Cardiac septum (tissue), 1 donor: ENCODE measurements around the gene SCTR. TPM values are rescaled to one million over a fixed set of nuclear protein-coding genes. Genes with fewer than 3 reads are reported as not detected.

Source experiments
- DNase-seq: peaks from one replicate; pipeline ENCODE4 v3.0.0-alpha.2; 2020; ENCODE audit warnings: low spot score
- intact Hi-C: fragments of 100-400 bp; cut with DNase I; formaldehyde crosslinking; loops from one replicate; pipeline ENCODE4 v1.14.0; 2022
- long read RNA-seq: library from polyadenylated mRNA; unstranded; transcript quantifications from one replicate; pipeline ENCODE4 v2.0.0, GENCODE V29; 2021
- total RNA-seq: library from RNA; stranded (reverse); fragmentation: NEBNext Ultra II Directional; extraction: Animal tissue kit (Norgen Biotek cat#: 25700); gene quantifications from one replicate; pipeline ENCODE4 v1.2.1, GENCODE V29; 2021
- donor health status: DM: no; HTN: no; CAD: no.

Gene SCTR
- total RNA-seq: 0.59 TPM
- long read RNA-seq: 0 reads

- intact Hi-C loops: no loop called here
- no peak for DNase-seq
Observed at GRCh38 chr2:119523952-119524694, at the start of gene SCTR. Gene SCTR, minus strand, starts transcription at chr2:119524483. Its CDS starts 257 bp downstream, at chr2:119524226.

GRCh38 chr2:119567292-119567691, 43.0 kb upstream of the SCTR start:
- DNase-seq: no peak
- intact Hi-C loops: no loop called here

- DNase-seq: no peak
- intact Hi-C loops: no loop called here
Observed at GRCh38 chr2:119565481-119565880, 41.2 kb upstream of the SCTR start.

- no peak for DNase-seq
- intact Hi-C loops: no loop called here
Observed at GRCh38 chr2:119553687-119554344, 29.5 kb upstream of the SCTR start.

- DNase-seq: no peak
- intact Hi-C loops: no loop called here
Observed at GRCh38 chr2:119552902-119553301, 28.6 kb upstream of the SCTR start.

GRCh38 chr2:119550856-119551255, 26.6 kb upstream of the SCTR start:
- DNase-seq: no peak
- intact Hi-C loops: no loop called here

- no peak for DNase-seq
- intact Hi-C loops: no loop called here
Observed at GRCh38 chr2:119550346-119550745, 26.1 kb upstream of the SCTR start.

GRCh38 chr2:119549241-119549640, 25.0 kb upstream of the SCTR start:
- DNase-seq: no peak
- intact Hi-C loops: no loop called here

GRCh38 chr2:119548516-119549120, 24.3 kb upstream of the SCTR start:
- intact Hi-C loops: no loop called here
- DNase-seq: no peak

- intact Hi-C loops: no loop called here
- no peak for DNase-seq
Observed at GRCh38 chr2:119546447-119546767, 22.1 kb upstream of the SCTR start.

- DNase-seq: no peak
- intact Hi-C loops: no loop called here
Observed at GRCh38 chr2:119545754-119546446, 21.6 kb upstream of the SCTR start.

GRCh38 chr2:119544939-119545475, 20.7 kb upstream of the SCTR start:
- intact Hi-C loops: no loop called here
- DNase-seq: no peak

GRCh38 chr2:119544075-119544938, 20.0 kb upstream of the SCTR start, which contains the start of gene CFAP221:
Gene CFAP221, plus strand, starts transcription at chr2:119544449. Its CDS starts 1,683 bp downstream, at chr2:119546132.
- intact Hi-C loops: no loop called here
- peak; percentile 82 for DNase-seq

GRCh38 chr2:119541476-119541875, 17.2 kb upstream of the SCTR start:
- DNase-seq: no peak
- intact Hi-C loops: no loop called here

- intact Hi-C loops: no loop called here
- DNase-seq: no peak
Observed at GRCh38 chr2:119537792-119538191, 13.5 kb upstream of the SCTR start.

- DNase-seq: no peak
- intact Hi-C loops: no loop called here
Observed at GRCh38 chr2:119536707-119537106, 12.4 kb upstream of the SCTR start.

GRCh38 chr2:119536211-119536610, 11.9 kb upstream of the SCTR start:
- intact Hi-C loops: no loop called here
- DNase-seq: no peak

GRCh38 chr2:119533560-119533959, 9.3 kb upstream of the SCTR start:
- no peak for DNase-seq
- intact Hi-C loops: no loop called here

GRCh38 chr2:119531292-119531691, 7.0 kb upstream of the SCTR start:
- intact Hi-C loops: no loop called here
- DNase-seq: no peak
